H1 (cell line): ENCODE data around the gene ESPNL. TPM values are rescaled to one million over a fixed set of nuclear protein-coding genes. Genes with fewer than 3 reads are reported as not detected.

Experiments used
- CTCF ChIA-PET: fragments of 300-600 bp; sonication (Branson Sonifier 250); formaldehyde crosslinking; loops from one replicate; lab custom pipeline; 2021; ENCODE audit not compliant: partially characterized antibody; lab: Charles Lee
- POLR2A ChIA-PET: fragments of 300-600 bp; sonication (Branson Sonifier 250); formaldehyde crosslinking; loops from one replicate; lab custom pipeline; 2021; ENCODE audit warnings: inconsistent platforms; ENCODE audit not compliant: partially characterized antibody; lab: Charles Lee
- DNase-seq, 2 experiments: peaks; one replicate each; pipeline versions ENCODE4 v3.0.0 to v3.0.0-alpha.2; 2010 to 2022; ENCODE audit warnings: low spot score in 2 of 2, low read depth in 1 of 2, mixed read lengths in 1 of 2
- FAIRE-seq: peaks from 2 replicates; lab custom pipeline; 2011; peaks lifted over from hg19 to GRCh38; lab: Jason Lieb, UNC
- H2AFZ ChIP-seq: 2 replicates; pipeline ENCODE4 v1.8.1; 2012; ENCODE audit warnings: low read length, inconsistent platforms
- H2AK5ac ChIP-seq: 2 replicates; pipeline ENCODE4 v1.6.1; 2013; ENCODE audit warnings: low read depth, low read length
- H2BK120ac ChIP-seq: replicated peaks from 2 replicates; pipeline ENCODE3; 2013; ENCODE audit warnings: low read depth, low read length, inconsistent platforms
- H2BK12ac ChIP-seq: 2 replicates; pipeline ENCODE4 v1.6.1; 2013; ENCODE audit warnings: low read depth, low read length
- H2BK15ac ChIP-seq: 2 replicates; pipeline ENCODE4 v1.6.1; 2013; ENCODE audit warnings: low read length
- H2BK20ac ChIP-seq: 2 replicates; pipeline ENCODE4 v1.6.1; 2013; ENCODE audit warnings: low read length
- H2BK5ac ChIP-seq: 2 replicates; pipeline ENCODE4 v1.6.1; 2013; ENCODE audit warnings: low read depth, low read length
- H3K14ac ChIP-seq: 2 replicates; pipeline ENCODE4 v1.6.1; 2013; ENCODE audit warnings: inconsistent platforms; ENCODE audit not compliant: insufficient read length
- H3K18ac ChIP-seq: 2 replicates; pipeline ENCODE4 v1.6.1; 2013; ENCODE audit warnings: low read length; ENCODE audit errors: extremely low read depth
- H3K23ac ChIP-seq: 2 replicates; pipeline ENCODE4 v1.6.1; 2013; ENCODE audit warnings: inconsistent platforms; ENCODE audit not compliant: insufficient read length
- H3K23me2 ChIP-seq: 2 replicates; pipeline ENCODE4 v1.6.1; 2013; ENCODE audit warnings: low read depth, low read length
- H3K27ac ChIP-seq: 2 replicates; pipeline ENCODE4 v1.6.1; 2011; ENCODE audit warnings: low read depth, low read length, inconsistent platforms
- H3K27me3 ChIP-seq, 4 experiments: replicated peaks in 1 of 4; 1 replicate in 1 of 4; 2 replicates in 3 of 4; pipeline versions ENCODE4 v1.6.1 to v1.8.1; 2011 to 2013; ENCODE audit warnings: low read length in 3 of 4, mild to moderate bottlenecking in 3 of 4, inconsistent platforms in 2 of 4, mixed read lengths in 2 of 4, moderate library complexity in 1 of 4; ENCODE audit not compliant: control insufficient read depth in 3 of 4, insufficient read depth in 3 of 4; ENCODE audit errors: extremely low read depth in 1 of 4
- H3K36me3 ChIP-seq, 4 experiments: 2 replicates each; pipeline versions ENCODE4 v1.6.1 to v1.8.1; 2011 to 2013; ENCODE audit warnings: mild to moderate bottlenecking in 4 of 4, low read length in 3 of 4, moderate library complexity in 2 of 4, control low read depth in 1 of 4, inconsistent platforms in 1 of 4; ENCODE audit not compliant: insufficient read depth in 4 of 4, control insufficient read depth in 2 of 4
- H3K4ac ChIP-seq: replicated peaks from 2 replicates; pipeline ENCODE3; 2013; ENCODE audit warnings: low read length, low read depth, mixed read lengths, inconsistent platforms; ENCODE audit not compliant: insufficient read length
- H3K4me1 ChIP-seq, 4 experiments: replicated peaks in 1 of 4; 1 replicate in 1 of 4; 2 replicates in 3 of 4; pipeline versions ENCODE4 v1.6.1 to v1.8.1; 2011 to 2013; ENCODE audit warnings: low read length in 3 of 4, inconsistent platforms in 2 of 4, mixed read lengths in 1 of 4; ENCODE audit not compliant: insufficient read depth in 4 of 4, control insufficient read depth in 3 of 4
- H3K4me2 ChIP-seq, 2 experiments: 2 replicates each; pipeline versions ENCODE4 v1.6.1 to v1.8.1; 2011 to 2013; ENCODE audit warnings: low read depth in 2 of 2, low read length in 2 of 2, control low read depth in 1 of 2, inconsistent platforms in 1 of 2, mild to moderate bottlenecking in 1 of 2; ENCODE audit not compliant: insufficient read depth in 1 of 2
- H3K4me3 ChIP-seq, 4 experiments: fragments of 200-600, 300-600 bp in 1 of 4; sonication (generic), shearing (Covaris generic), sonication (Bioruptor Twin) in 1 of 4; 2 replicates each; pipeline versions ENCODE4 v1.5.1 to v1.8.1; 2011 to 2016; ENCODE audit warnings: low read length in 4 of 4, low read depth in 3 of 4, control low read depth in 2 of 4, inconsistent platforms in 2 of 4, mild to moderate bottlenecking in 2 of 4, mixed read lengths in 1 of 4, moderate library complexity in 1 of 4; ENCODE audit not compliant: insufficient read depth in 2 of 4; ENCODE audit errors: extremely low read depth in 1 of 4
- H3K56ac ChIP-seq: replicated peaks from 2 replicates; pipeline ENCODE3; 2013; ENCODE audit warnings: low read depth, mild to moderate bottlenecking, mixed read lengths, low read length, inconsistent platforms; ENCODE audit not compliant: insufficient read length
- H3K79me1 ChIP-seq: 2 replicates; pipeline ENCODE4 v1.6.1; 2013; ENCODE audit warnings: low read depth, low read length, control low read depth
- H3K79me2 ChIP-seq, 2 experiments: 2 replicates each; pipeline versions ENCODE4 v1.6.1 to v1.8.1; 2012 to 2013; ENCODE audit warnings: low read length in 2 of 2, mild to moderate bottlenecking in 2 of 2, inconsistent platforms in 1 of 2; ENCODE audit not compliant: insufficient read depth in 2 of 2, control insufficient read depth in 1 of 2
- H3K9ac ChIP-seq, 4 experiments: replicated peaks in 1 of 4; 1 replicate in 1 of 4; 2 replicates in 3 of 4; pipeline versions ENCODE4 v1.6.1 to v1.8.1; 2011 to 2013; ENCODE audit warnings: low read depth in 3 of 4, low read length in 3 of 4, control low read depth in 2 of 4, mild to moderate bottlenecking in 2 of 4, moderate library complexity in 2 of 4, inconsistent platforms in 1 of 4; ENCODE audit errors: extremely low read depth in 1 of 4
- H3K9me3 ChIP-seq, 2 experiments: 2 replicates each; pipeline versions ENCODE4 v1.6.1 to v1.8.1; 2012 to 2013; ENCODE audit warnings: mild to moderate bottlenecking in 2 of 2, moderate library complexity in 2 of 2, control low read depth in 1 of 2, inconsistent platforms in 1 of 2, low read depth in 1 of 2, low read length in 1 of 2, mixed read lengths in 1 of 2; ENCODE audit not compliant: insufficient read depth in 2 of 2
- H4K20me1 ChIP-seq, 2 experiments: replicated peaks in 1 of 2; 2 replicates each; pipeline versions ENCODE3 to v1.8.1; 2011 to 2013; ENCODE audit warnings: inconsistent platforms in 2 of 2, low read length in 2 of 2, mild to moderate bottlenecking in 1 of 2; ENCODE audit not compliant: insufficient read depth in 2 of 2, control insufficient read depth in 1 of 2
- H4K5ac ChIP-seq: 2 replicates; pipeline ENCODE4 v1.6.1; 2013; ENCODE audit warnings: low read length, low read depth, mixed read lengths, inconsistent platforms; ENCODE audit not compliant: insufficient read length
- H4K8ac ChIP-seq: 2 replicates; pipeline ENCODE4 v1.8.0; 2013; ENCODE audit warnings: mild to moderate bottlenecking, moderate library complexity, low read length, inconsistent platforms; ENCODE audit not compliant: insufficient read depth; ENCODE audit errors: extremely low read depth
- H4K91ac ChIP-seq: replicated peaks from 2 replicates; pipeline ENCODE3; 2013; ENCODE audit warnings: low read length, mixed read lengths, inconsistent platforms; ENCODE audit not compliant: insufficient read length
- CEBPB ChIP-seq: IDR thresholded peaks from 2 replicates; pipeline ENCODE4 v1.6.1; 2012; ENCODE audit warnings: low read depth, low read length
- EP300 ChIP-seq, 2 experiments: IDR thresholded peaks; 1 replicate in 1 of 2; 2 replicates in 1 of 2; pipeline ENCODE4 v1.6.1; 2011 to 2012; ENCODE audit warnings: low read depth in 2 of 2, low read length in 2 of 2, mild to moderate bottlenecking in 2 of 2, borderline replicate concordance in 1 of 2, inconsistent platforms in 1 of 2, moderate library complexity in 1 of 2
- EZH2 ChIP-seq: fragments of 200-600 bp; sonication (generic); IDR thresholded peaks from 2 replicates; pipeline ENCODE4 v1.7.1; 2012; ENCODE audit warnings: low read depth, mild to moderate bottlenecking, moderate library complexity, low read length, inconsistent platforms; ENCODE audit not compliant: severe bottlenecking
- GABPA ChIP-seq: IDR thresholded peaks from 2 replicates; pipeline ENCODE4 v1.6.1; 2011; ENCODE audit warnings: mild to moderate bottlenecking, low read length, moderate library complexity, borderline replicate concordance; ENCODE audit not compliant: insufficient read depth
- HDAC2 ChIP-seq, 2 experiments: fragments of 300-600 bp in 1 of 2; sonication (generic) in 1 of 2; IDR thresholded peaks; 2 replicates each; pipeline ENCODE4 v1.6.1; 2011 to 2012; ENCODE audit warnings: low read depth in 2 of 2, low read length in 2 of 2, mild to moderate bottlenecking in 2 of 2, moderate library complexity in 2 of 2, borderline replicate concordance in 1 of 2, inconsistent platforms in 1 of 2
- HDAC6 ChIP-seq: IDR thresholded peaks from one replicate; pipeline ENCODE4 v1.7.1; 2012; ENCODE audit warnings: low read depth, mild to moderate bottlenecking, inconsistent platforms, low read length, moderate library complexity
- KDM1A ChIP-seq: fragments of 200-600, 300-600 bp; sonication (generic); IDR thresholded peaks from 2 replicates; pipeline ENCODE4 v1.7.1; 2016; ENCODE audit warnings: mild to moderate bottlenecking, low read length, borderline replicate concordance
- KDM5A ChIP-seq: fragments of 200-600 bp; IDR thresholded peaks from 2 replicates; pipeline ENCODE4 v1.7.1; 2012; ENCODE audit warnings: mild to moderate bottlenecking, low read length, inconsistent platforms, mixed read lengths
- RNF2 ChIP-seq: fragments of 200-900, 300-1000 bp; sonication (generic); IDR thresholded peaks from 2 replicates; pipeline ENCODE4 v1.7.1; 2016; ENCODE audit warnings: borderline replicate concordance, low read depth, mild to moderate bottlenecking, antibody characterized with exemption, low read length; ENCODE audit not compliant: poor library complexity, severe bottlenecking; ENCODE audit errors: missing control alignments
- WGBS, 2 experiments: shearing (Covaris generic) in 1 of 2; methylation state at CpG; one replicate each; pipeline versions ENCODE4 v1.1.6 to v1.1.7; 2013 to 2015; ENCODE audit warnings: low lambda C conversion rate in 2 of 2, mixed read lengths in 2 of 2, inconsistent platforms in 1 of 2, low coverage in 1 of 2, missing lambda C conversion rate in 1 of 2; ENCODE audit not compliant: insufficient replicate concordance in 2 of 2, insufficient coverage in 1 of 2, insufficient read length in 1 of 2; ENCODE audit errors: extremely low coverage in 1 of 2, missing lambda C conversion rate in 1 of 2; 5-methylcytosine and 5-hydroxymethylcytosine counted together
- polyA plus RNA-seq, 7 experiments: library from polyadenylated mRNA; depleted of rRNA in 3 of 7; stranded (reverse) in 5 of 7; unstranded in 2 of 7; fragments of >200 nt in 5 of 7; fragments of 200-250 nt in 2 of 7; gene quantifications; 1 replicate in 5 of 7; 2 replicates in 1 of 7; 4 replicates in 1 of 7; pipeline versions ENCODE4 v1.2.1 to v1.2.3, GENCODE V29; 2011 to 2013; ENCODE audit warnings: missing spikeins in 2 of 7, mixed read lengths in 2 of 7
- total RNA-seq: library from RNA; stranded (reverse); fragmentation: NEBNext Ultra II Directional; extraction: Animal tissue kit (Norgen Biotek cat#: 25700); gene quantifications from 2 replicates; pipeline ENCODE4 v1.2.1, GENCODE V29; 2021

Gene ESPNL
- total and polyA plus RNA-seq, 2 of the 8 experiments (the other 6 are each of a cell fraction or from before 2014, with no cell fraction given): 0.68 to 1.3 TPM

- WGBS, 2 experiments: 88% methylated on average over 23 of the region's 23 CpGs; no CpG with 5 or more reads in 1 of the 2 experiments
- CTCF ChIA-PET: interaction anchor here (1.1 to 3.1 kb wide), 7 partner anchors 12 to 35 kb away, joined by 3 to 24 read pairs (median 4); no protein-coding TSS in a partner anchor
- POLR2A ChIA-PET: interaction anchor here (0.6 kb wide), 1 partner anchor 97 kb away, joined by 3 read pairs; no protein-coding TSS in a partner anchor
These were observed 32.6 kb downstream of the ESPNL start for GRCh38 chr2:238132463-238133450.

More at GRCh38 chr2:238132463-238133450, 32.6 kb downstream of the ESPNL start:
- Histone ChIP-seq H2BK12ac (no peak overlapping the region), H3K9ac (no peak overlapping the region), H3K36me3 (no peaks in the 10 kb centered on the region), H2BK15ac (no peak overlapping the region), H3K9me3 (no peaks in the 10 kb centered on the region), H3K27ac (no peak overlapping the region), H3K14ac (no peak overlapping the region), H2BK20ac (no peak overlapping the region), H3K27me3 (no peaks in the 10 kb centered on the region)
- no peak for FAIRE-seq
- TF ChIP-seq EZH2 (no peak), RNF2 (no peak), KDM5A (no peak), GABPA (no peak), KDM1A (no peak), EP300 (IDR thresholded peaks at IDR 0.05; ENCODE audit: borderline replicate concordance in 1 of 2, low read depth in 2 of 2, low read length in 2 of 2) (no peak), HDAC6 (no peak), HDAC2 (IDR thresholded peaks at IDR 0.05; ENCODE audit: borderline replicate concordance in 1 of 2, low read depth in 2 of 2, low read length in 2 of 2) (no peak), CEBPB (no peak)
- TF ChIP-seq, all 59 proteins: peak for 0
- H2BK5ac ChIP-seq: no peak overlapping the region
- H3K4me3 ChIP-seq: no peak overlapping the region
- no peak overlapping the region for H3K23ac ChIP-seq
- H3K79me2 ChIP-seq: no peaks in the 10 kb centered on the region
- no peak for DNase-seq
- H3K4me1 ChIP-seq: peaks cover 0 to 13% (median 0%) of the 10 kb centered on the region in 4 experiments; a peak in 2 of 7 replicates
- H4K5ac ChIP-seq: no peak overlapping the region
- no peak overlapping the region for H3K4ac ChIP-seq
- H2AFZ ChIP-seq: no peak overlapping the region
- no peaks in the 10 kb centered on the region for H3K23me2 ChIP-seq
- H3K4me2 ChIP-seq: no peak overlapping the region
- H2BK120ac ChIP-seq: no peak overlapping the region
- peak overlapping the region; percentile 65; the same call in 1 of the 2 replicates for H4K8ac ChIP-seq
- no peak overlapping the region for H2AK5ac ChIP-seq
- H3K79me1 ChIP-seq: no peaks in the 10 kb centered on the region
- no peak overlapping the region for H3K56ac ChIP-seq
- no peak overlapping the region for H3K18ac ChIP-seq
- peaks cover 0 to 1% of the 10 kb centered on the region in 2 experiments for H4K20me1 ChIP-seq
- H4K91ac ChIP-seq: no peak overlapping the region
